Pancreas (tissue), 10 donors: ENCODE measurements around the gene VAMP8. TPM values are rescaled to one million over a fixed set of nuclear protein-coding genes. Genes with fewer than 3 reads are reported as not detected.

Source experiments
- ATAC-seq, 4 donors: fragments of 200-7000 bp; cut with Tn5 transposase; one replicate each; pipeline versions ENCODE4 v1.8.0 to v1.9.1; 2020; ENCODE audit warnings: mild to moderate bottlenecking in 4 of 4, moderate library complexity in 4 of 4
- DNase-seq, 6 donors: peaks; one replicate each; pipeline ENCODE4 v3.0.0-alpha.2; 2020
- FAIRE-seq: peaks from 2 replicates; lab custom pipeline; 2012; peaks lifted over from hg19 to GRCh38; lab: Jason Lieb, UNC
- H3K27ac ChIP-seq, 4 donors: fragments of 200-600 bp; sonication (generic); 1 replicate in 3 of 4; 2 replicates in 1 of 4; pipeline versions ENCODE4 v1.5.0 to v1.8.0; 2020
- H3K27me3 ChIP-seq, 4 donors: fragments of 200-600 bp; one replicate each; pipeline ENCODE4 v1.8.0; 2021
- H3K36me3 ChIP-seq, 3 donors: fragments of 200-600 bp; sonication (generic) in 1 of 3; one replicate each; pipeline versions ENCODE4 v1.5.0 to v1.8.0; 2020 to 2021
- H3K4me1 ChIP-seq, 3 donors: fragments of 200-600 bp; one replicate each; pipeline ENCODE4 v1.8.0; 2021
- H3K4me3 ChIP-seq, 4 donors: fragments of 200-600 bp; sonication (generic) in 2 of 4; one replicate each; pipeline versions ENCODE4 v1.5.0 to v1.8.0; 2020 to 2021
- H3K9me3 ChIP-seq, 4 donors: fragments of 200-600 bp; one replicate each; pipeline ENCODE4 v1.8.0; 2021
- WGBS, 2 donors: extraction: QIAGEN DNeasy Blood & Tissue Kit; methylation state at CpG; one replicate each; pipeline ENCODE4 v1.1.7; 2013; 5-methylcytosine and 5-hydroxymethylcytosine counted together
- intact Hi-C, 3 donors: fragments of 100-400 bp; cut with DNase I; formaldehyde crosslinking; loops; one replicate each; pipeline versions ENCODE4 v1.11.1 to v1.14.2; 2022
- polyA plus RNA-seq, 2 donors: library from polyadenylated mRNA; stranded (reverse); fragments of 200-250 nt; gene quantifications; one replicate each; pipeline ENCODE4 v1.2.3, GENCODE V29; 2013
- total RNA-seq, 6 donors: library from RNA; stranded (reverse); fragmentation: NEBNext Ultra II Directional in 4 of 6; extraction: Animal tissue kit (Norgen Biotek cat#: 25700) in 4 of 6; gene quantifications; one replicate each; pipeline versions ENCODE4 v1.2.1 to v1.2.4, GENCODE V29; 2021 to 2023
- TF ChIP-seq, protein P1 (sequence below), 4 donors: fragments of 200-600 bp; sonication (generic) in 3 of 4; IDR thresholded peaks; one replicate each; pipeline versions ENCODE4 v1.5.0 to v1.8.0; 2021; ENCODE audit warnings: antibody characterized with exemption in 4 of 4
- donor health status: healthy with polysubstance abuse.
- donor health status: DM: no; HTN: no; CAD: no; lungs with moderate emphysema.
- donor health status: DM: no; HTN: no; CAD: no.
- donor health status: control.
- donor health status: control.
- donor health status: Bipolar disorder and iron deficiency.
- donor health status: DM: yes; HTN: yes; CAD: no.
- donor health status: DM: no; HTN: no; CAD: no.
- donor health status: DM: no; HTN: no; CAD: no.
- donor health status: DM: yes; HTN: yes; CAD: no.

Gene VAMP8
- total and polyA plus RNA-seq, 8 donors: 57.7 to 150 (median 76.6) TPM

DNA sequence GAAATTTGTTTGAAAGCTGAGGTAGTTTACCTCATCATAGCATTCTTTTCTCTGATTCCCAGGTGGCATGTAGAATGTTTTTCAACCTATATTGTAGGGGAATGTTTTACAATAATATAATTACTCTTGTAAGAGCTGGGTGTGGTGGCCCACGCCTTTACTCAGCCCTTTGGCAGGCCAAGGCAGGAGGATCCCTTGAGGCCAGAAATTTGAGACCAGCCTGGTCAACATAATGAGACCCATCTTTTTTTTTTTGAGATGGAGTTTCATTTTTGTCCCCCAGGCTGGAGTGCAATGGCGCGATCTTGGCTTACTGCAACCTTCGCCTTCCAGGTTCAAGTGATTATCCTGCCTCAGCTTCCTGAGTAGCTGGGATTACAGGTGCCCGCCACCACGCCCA, 42.2 kb downstream of the VAMP8 start:
- TF ChIP-seq, protein P1, sequence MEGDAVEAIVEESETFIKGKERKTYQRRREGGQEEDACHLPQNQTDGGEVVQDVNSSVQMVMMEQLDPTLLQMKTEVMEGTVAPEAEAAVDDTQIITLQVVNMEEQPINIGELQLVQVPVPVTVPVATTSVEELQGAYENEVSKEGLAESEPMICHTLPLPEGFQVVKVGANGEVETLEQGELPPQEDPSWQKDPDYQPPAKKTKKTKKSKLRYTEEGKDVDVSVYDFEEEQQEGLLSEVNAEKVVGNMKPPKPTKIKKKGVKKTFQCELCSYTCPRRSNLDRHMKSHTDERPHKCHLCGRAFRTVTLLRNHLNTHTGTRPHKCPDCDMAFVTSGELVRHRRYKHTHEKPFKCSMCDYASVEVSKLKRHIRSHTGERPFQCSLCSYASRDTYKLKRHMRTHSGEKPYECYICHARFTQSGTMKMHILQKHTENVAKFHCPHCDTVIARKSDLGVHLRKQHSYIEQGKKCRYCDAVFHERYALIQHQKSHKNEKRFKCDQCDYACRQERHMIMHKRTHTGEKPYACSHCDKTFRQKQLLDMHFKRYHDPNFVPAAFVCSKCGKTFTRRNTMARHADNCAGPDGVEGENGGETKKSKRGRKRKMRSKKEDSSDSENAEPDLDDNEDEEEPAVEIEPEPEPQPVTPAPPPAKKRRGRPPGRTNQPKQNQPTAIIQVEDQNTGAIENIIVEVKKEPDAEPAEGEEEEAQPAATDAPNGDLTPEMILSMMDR (IDR thresholded peaks at IDR 0.05): no peak
- Histone ChIP-seq H3K4me3 (no peak overlapping the region), H3K27ac (no peak overlapping the region), H3K9me3 (no peaks in the 10 kb centered on the region), H3K27me3 (no peaks in the 10 kb centered on the region), H3K4me1 (peaks cover 5 to 11% (median 9%) of the 10 kb centered on the region in 3 donors), H3K36me3 (peaks cover 0 to 52% (median 30%) of the 10 kb centered on the region in 3 donors)
- FAIRE-seq (no peak), DNase-seq (peak in 1 of 6 donors; percentile 8), ATAC-seq (no peak)
- intact Hi-C loops: no loop called here
- 94 to 96% methylated on average over 6 of the region's 6 CpGs for WGBS, 2 donors

DNA sequence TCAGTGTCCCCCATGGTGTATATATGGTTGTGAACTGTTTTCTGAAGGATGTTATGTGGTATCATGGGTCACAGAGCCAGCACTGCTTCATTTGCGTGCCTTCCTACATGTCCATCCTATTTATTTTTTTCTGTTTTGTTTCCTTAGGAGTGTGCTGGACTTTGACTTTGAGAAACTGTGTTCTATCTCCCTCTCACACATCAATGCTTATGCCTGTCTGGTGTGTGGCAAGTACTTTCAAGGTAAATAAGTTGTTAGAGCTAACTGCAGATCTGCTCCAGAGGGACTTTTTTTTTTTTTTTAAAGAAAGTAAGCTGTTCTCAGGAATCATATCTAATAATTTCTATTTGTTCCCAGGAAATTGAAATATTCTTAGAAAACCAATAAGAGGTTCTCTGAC, 44.0 kb downstream of the VAMP8 start:
- intact Hi-C loops: no loop called here
- ATAC-seq (no peak), FAIRE-seq (no peak), DNase-seq (peak in 1 of 6 donors; percentile 4)
- TF ChIP-seq, protein P1 (IDR thresholded peaks at IDR 0.05): no peak
- 94 to 95% methylated on average over 1 of the region's 1 CpG for WGBS, 2 donors
- Histone ChIP-seq H3K4me1 (peaks cover 5 to 11% (median 6%) of the 10 kb centered on the region in 3 donors), H3K36me3 (peaks cover 0 to 69% (median 45%) of the 10 kb centered on the region in 3 donors), H3K9me3 (no peaks in the 10 kb centered on the region), H3K4me3 (no peak overlapping the region), H3K27ac (no peak overlapping the region), H3K27me3 (no peaks in the 10 kb centered on the region)

DNA sequence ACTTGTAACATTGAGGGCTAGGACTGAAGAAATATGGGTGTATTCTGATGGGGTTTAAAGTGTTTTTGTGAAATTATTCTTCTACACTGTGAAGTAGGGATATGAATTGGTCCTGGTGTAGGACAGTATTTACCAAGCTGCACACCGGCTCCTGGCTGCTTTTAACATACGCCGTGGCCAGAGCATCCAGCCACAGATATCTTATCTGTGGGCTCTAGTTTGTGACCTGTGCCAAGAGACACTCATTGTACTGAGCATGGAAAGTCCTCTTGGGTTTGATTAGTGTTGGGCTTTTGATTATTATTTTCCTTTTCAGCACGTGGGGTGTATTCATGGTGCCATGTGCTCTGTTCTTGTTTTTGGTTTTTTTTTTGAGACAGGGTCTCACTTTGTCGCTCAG, 46.6 kb downstream of the VAMP8 start:
- FAIRE-seq (no peak), DNase-seq (no peak), ATAC-seq (no peak)
- Histone ChIP-seq H3K9me3 (no peaks in the 10 kb centered on the region), H3K4me1 (no peaks in the 10 kb centered on the region), H3K27ac (no peak overlapping the region), H3K27me3 (no peaks in the 10 kb centered on the region), H3K4me3 (no peak overlapping the region), H3K36me3 (peaks cover 0 to 91% (median 45%) of the 10 kb centered on the region in 3 donors)
- WGBS, 2 donors: 64 to 67% methylated on average over 5 of the region's 5 CpGs
- TF ChIP-seq, protein P1 (IDR thresholded peaks at IDR 0.05): no peak
- intact Hi-C loops: no loop called here

DNA sequence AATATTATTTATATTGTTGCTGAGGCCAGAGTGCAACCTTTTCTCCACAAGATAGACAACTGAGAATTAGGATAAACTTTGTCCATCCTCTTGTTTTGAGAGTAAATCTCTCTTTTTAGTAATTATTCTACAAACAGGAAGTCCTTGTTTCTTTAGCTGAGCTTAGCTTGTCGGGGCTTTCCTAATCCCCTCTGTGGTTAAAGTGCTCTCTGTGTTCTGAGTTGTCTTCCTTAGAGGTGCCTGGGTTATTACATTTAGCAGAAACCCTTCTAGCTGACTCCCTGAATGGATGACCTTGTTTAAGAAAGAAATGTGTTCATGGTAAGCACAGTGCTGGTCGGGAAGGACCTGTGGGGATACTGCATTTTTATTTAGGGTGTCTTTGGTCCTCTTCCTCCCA, 51.3 kb downstream of the VAMP8 start:
- FAIRE-seq (no peak), ATAC-seq (no peak), DNase-seq (no peak)
- intact Hi-C loops: no loop called here
- Histone ChIP-seq H3K4me3 (no peak overlapping the region), H3K27ac (no peak overlapping the region), H3K9me3 (no peaks in the 10 kb centered on the region), H3K36me3 (peaks cover 0 to 87% (median 26%) of the 10 kb centered on the region in 3 donors), H3K27me3 (no peaks in the 10 kb centered on the region), H3K4me1 (no peaks in the 10 kb centered on the region)
- TF ChIP-seq, protein P1 (IDR thresholded peaks at IDR 0.05): no peak
- WGBS, 2 donors: 80 to 87% methylated on average over 2 of the region's 2 CpGs

DNA sequence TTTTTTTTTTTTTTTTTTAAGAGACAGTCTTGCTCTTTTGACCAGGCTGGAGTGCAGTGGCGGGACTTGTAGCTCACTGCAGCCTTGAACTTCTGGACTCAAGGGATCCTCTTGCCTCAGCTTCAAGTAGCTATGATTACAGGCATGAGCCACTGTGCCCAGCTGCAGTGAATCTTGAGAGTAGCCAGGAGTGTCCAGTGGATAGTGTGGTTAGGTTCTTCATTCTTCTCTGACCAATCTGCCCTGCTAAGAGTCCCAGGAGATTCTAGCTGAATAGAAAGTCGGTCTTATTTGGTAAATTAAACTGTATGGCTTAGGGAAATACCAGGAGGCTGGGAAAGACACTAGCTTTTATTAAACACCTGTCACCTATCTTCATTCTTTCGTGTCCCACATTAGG, 53.9 kb downstream of the VAMP8 start:
- no peak overlapping the region for H3K4me3 ChIP-seq
- intact Hi-C loops: no loop called here
- TF ChIP-seq, protein P1 (IDR thresholded peaks at IDR 0.05): no peak
- DNase-seq (no peak), ATAC-seq (no peak), FAIRE-seq (no peak)
- H3K27me3 ChIP-seq: no peaks in the 10 kb centered on the region
- 84 to 94% methylated on average over 3 of the region's 3 CpGs for WGBS, 2 donors
- H3K27ac ChIP-seq: no peak overlapping the region
- no peaks in the 10 kb centered on the region for H3K9me3 ChIP-seq
- no peaks in the 10 kb centered on the region for H3K4me1 ChIP-seq
- H3K36me3 ChIP-seq: peaks cover 0 to 84% (median 4%) of the 10 kb centered on the region in 3 donors

Other genes starting within 250 kb of the VAMP8 start
- 10 to 100 TPM; 33.1 to 74.7 (median 43.1) TPM for gene TGOLN2, start 249.6 kb upstream of the VAMP8 start, total RNA-seq
- 10 to 100 TPM; 17.7 to 33.7 TPM for gene TGOLN2, start 249.6 kb upstream of the VAMP8 start, polyA plus RNA-seq
- gene RETSAT, start 223.1 kb upstream of the VAMP8 start, total RNA-seq: 10 to 100 TPM; 24.9 to 48.3 (median 35.0) TPM
- 10 to 100 TPM; 20.7 to 22.1 TPM for gene RETSAT, start 223.1 kb upstream of the VAMP8 start, polyA plus RNA-seq
- 10 to 100 TPM in 1 of 6 donors, 1 to 10 TPM in 5; 3.9 to 10.5 (median 6.6) TPM for gene ELMOD3, start 222.8 kb upstream of the VAMP8 start, total RNA-seq
- gene ELMOD3, start 222.8 kb upstream of the VAMP8 start, polyA plus RNA-seq: 10 to 100 TPM; 21.1 to 22.9 TPM
- 100 to 1,000 TPM in 1 of 6 donors, 10 to 100 TPM in 5; 10.9 to 111 (median 29.0) TPM for gene CAPG, start 167.2 kb upstream of the VAMP8 start, total RNA-seq
- 10 to 100 TPM; 37.6 to 41.3 TPM for gene CAPG, start 167.2 kb upstream of the VAMP8 start, polyA plus RNA-seq
- 1 to 10 TPM in 5 of 6 donors, under 1 TPM in 1; 0.70 to 9.7 (median 2.8) TPM for gene SH2D6, start 158.9 kb upstream of the VAMP8 start, total RNA-seq
- 10 to 100 TPM; 21.3 to 28.1 TPM for gene SH2D6, start 158.9 kb upstream of the VAMP8 start, polyA plus RNA-seq
- 100 to 1,000 TPM; 127 to 447 (median 246) TPM for gene MAT2A, start 38.4 kb upstream of the VAMP8 start, total RNA-seq
- gene MAT2A, start 38.4 kb upstream of the VAMP8 start, polyA plus RNA-seq: 100 to 1,000 TPM; 141 to 246 TPM
- gene GGCX, start 16.1 kb upstream of the VAMP8 start, total RNA-seq: 10 to 100 TPM; 21.7 to 43.4 (median 31.0) TPM
- 10 to 100 TPM; 15.7 to 16.2 TPM for gene GGCX, start 16.1 kb upstream of the VAMP8 start, polyA plus RNA-seq
- 10 to 100 TPM in 3 of 6 donors, 1 to 10 TPM in 3; 8.3 to 14.2 (median 11.1) TPM for gene VAMP5, start 6.8 kb downstream of the VAMP8 start, total RNA-seq
- gene VAMP5, start 6.8 kb downstream of the VAMP8 start, polyA plus RNA-seq: 10 to 100 TPM; 27.7 to 29.5 TPM
- gene RNF181, start 18.2 kb downstream of the VAMP8 start, total RNA-seq: 10 to 100 TPM; 53.5 to 94.1 (median 60.2) TPM
- 100 to 1,000 TPM in 1 of 2 donors, 10 to 100 TPM in 1; 92.6 to 104 TPM for gene RNF181, start 18.2 kb downstream of the VAMP8 start, polyA plus RNA-seq
- gene TMEM150A, start 25.1 kb downstream of the VAMP8 start, total RNA-seq: 10 to 100 TPM; 14.8 to 20.8 (median 17.6) TPM
- gene TMEM150A, start 25.1 kb downstream of the VAMP8 start, polyA plus RNA-seq: 10 to 100 TPM; 36.8 to 47.6 TPM
- 10 to 100 TPM; 12.3 to 27.0 (median 14.0) TPM for gene C2orf68, start 34.5 kb downstream of the VAMP8 start, total RNA-seq
- gene C2orf68, start 34.5 kb downstream of the VAMP8 start, polyA plus RNA-seq: 10 to 100 TPM; 18.8 to 33.1 TPM
- 10 to 100 TPM; 14.5 to 22.6 (median 16.5) TPM for gene USP39, start 38.6 kb downstream of the VAMP8 start, total RNA-seq
- gene USP39, start 38.6 kb downstream of the VAMP8 start, polyA plus RNA-seq: 10 to 100 TPM; 18.7 to 20.4 TPM
- gene SFTPB, start 90.6 kb downstream of the VAMP8 start, total RNA-seq: 10 to 100 TPM in 1 of 6 donors, under 1 TPM in 1, not detected in 4; 0.14 to 21.6 TPM
- 1 to 10 TPM in 1 of 2 donors, under 1 TPM in 1; 0.95 to 3.1 TPM for gene SFTPB, start 90.6 kb downstream of the VAMP8 start, polyA plus RNA-seq
- gene GNLY, start 116.8 kb downstream of the VAMP8 start, total RNA-seq: 1 to 10 TPM in 1 of 6 donors, under 1 TPM in 2, not detected in 3; 0.75 to 1.3 (median 0.76) TPM
- 1 to 10 TPM in 1 of 2 donors, under 1 TPM in 1; 0.28 to 1.3 TPM for gene GNLY, start 116.8 kb downstream of the VAMP8 start, polyA plus RNA-seq
- gene ATOH8, start 176.4 kb downstream of the VAMP8 start, total RNA-seq: 1 to 10 TPM; 1.7 to 4.3 (median 3.0) TPM
- gene ATOH8, start 176.4 kb downstream of the VAMP8 start, polyA plus RNA-seq: 10 to 100 TPM in 1 of 2 donors, 1 to 10 TPM in 1; 8.9 to 13.9 TPM